GM18951 (cell line): Measurements from ENCODE around the gene LRRC56.

ENCODE experiments used
- POLR2A ChIP-seq: IDR thresholded peaks from 4 replicates; pipeline ENCODE4 v1.6.1; 2011; ENCODE audit warnings: mild to moderate bottlenecking; ENCODE audit not compliant: insufficient read length, insufficient read depth; ENCODE audit errors: extremely low read depth
- in situ Hi-C: fragments of 300-500 bp; cut with MboI; formaldehyde crosslinking; loops from one replicate; pipeline ENCODE4 v1.12.0; 2022; ENCODE audit warnings: low sequenced_read_pairs, mixed read lengths, inconsistent platforms; ENCODE audit not compliant: unreplicated experiment

The LRRC56 gene

DNA sequence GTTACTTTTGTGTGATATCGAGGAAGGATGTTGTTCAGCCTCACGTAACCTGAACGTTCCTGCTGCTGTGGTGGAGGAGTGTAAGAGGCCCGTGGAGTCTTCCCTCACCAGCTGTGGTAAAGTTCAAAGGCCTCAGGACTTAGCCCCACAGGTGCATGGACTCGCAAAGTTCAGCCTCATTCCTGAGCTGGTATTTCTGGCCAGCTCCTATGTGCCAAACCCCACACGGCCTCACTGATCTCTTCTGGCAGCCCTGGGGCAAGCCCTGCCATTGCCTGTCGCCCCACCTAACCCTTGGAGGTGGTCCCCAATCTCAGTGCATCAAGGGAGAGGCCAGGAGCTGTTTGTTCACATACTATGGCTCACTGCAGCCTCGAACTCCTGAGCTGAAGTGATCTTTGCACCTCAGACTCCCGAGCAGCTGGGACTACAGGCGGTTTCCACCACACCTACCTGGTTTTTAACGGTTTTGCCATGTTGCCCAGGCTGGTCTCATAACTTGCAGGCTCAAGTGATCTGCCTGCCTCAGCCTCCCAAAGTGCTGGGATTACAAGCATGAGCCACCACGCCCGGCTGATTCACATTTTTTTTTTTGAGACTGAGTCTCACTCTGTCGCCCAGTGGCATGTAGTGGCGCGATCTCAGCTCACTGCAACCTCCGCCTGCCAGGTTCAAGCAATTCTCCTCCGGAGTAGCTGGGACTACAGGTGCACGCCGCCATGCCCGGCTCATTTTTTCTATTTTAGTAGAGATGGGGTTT is 41.1 kb downstream of the LRRC56 start:
- in situ Hi-C loops, result no loop called here
- no peak for TF ChIP-seq POLR2A

DNA sequence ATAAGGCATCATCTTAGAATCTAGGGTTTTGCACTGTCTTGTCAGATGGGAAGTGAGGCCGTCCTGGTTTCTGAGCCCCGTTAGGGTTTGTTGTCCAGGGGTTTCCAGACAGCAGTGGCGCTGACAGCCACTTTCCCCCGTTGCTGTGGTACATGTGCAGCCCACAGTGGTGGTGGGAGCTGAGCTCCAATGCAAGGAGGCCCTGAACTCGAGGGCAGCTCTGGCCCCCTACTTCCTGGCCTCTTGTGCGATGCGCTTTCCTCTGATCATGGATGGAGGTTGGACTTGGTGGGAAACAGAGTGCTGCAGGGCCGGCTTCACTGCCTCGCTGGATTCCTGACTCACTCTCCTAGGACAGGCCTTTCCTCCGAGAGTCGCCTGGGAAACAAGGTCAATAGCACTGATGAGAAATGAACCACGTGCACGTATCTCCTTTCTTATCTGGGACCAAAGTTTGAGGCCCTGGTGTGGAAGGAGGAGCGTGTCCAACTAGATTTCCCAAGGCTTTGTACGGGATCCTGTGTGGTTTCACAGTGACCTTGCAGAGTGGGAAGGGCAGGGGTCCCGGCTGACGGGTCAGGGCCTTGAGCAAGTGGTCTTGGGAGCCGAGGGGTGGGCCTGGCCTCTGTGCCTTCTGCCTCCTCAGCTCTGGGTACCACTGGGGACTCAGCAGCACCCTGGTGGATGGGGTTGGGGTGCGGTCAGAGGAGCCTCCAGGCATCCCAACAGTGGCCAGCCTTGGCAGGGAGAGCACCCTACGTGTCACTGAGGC is 42.7 kb downstream of the LRRC56 start:
- in situ Hi-C loops, result no loop called here
- no peak for TF ChIP-seq POLR2A

GRCh38 chr11:581342-581741 is 44.0 kb downstream of the LRRC56 start:
- TF ChIP-seq POLR2A, result no peak
- in situ Hi-C loops, result no loop called here

- in situ Hi-C loops, result no loop called here
- no peak for TF ChIP-seq POLR2A
Observed at GRCh38 chr11:581752-582151, 44.4 kb downstream of the LRRC56 start.

- no peak for TF ChIP-seq POLR2A
- in situ Hi-C loops, result no loop called here
Observed at GRCh38 chr11:584287-584686, 47.0 kb downstream of the LRRC56 start.

DNA sequence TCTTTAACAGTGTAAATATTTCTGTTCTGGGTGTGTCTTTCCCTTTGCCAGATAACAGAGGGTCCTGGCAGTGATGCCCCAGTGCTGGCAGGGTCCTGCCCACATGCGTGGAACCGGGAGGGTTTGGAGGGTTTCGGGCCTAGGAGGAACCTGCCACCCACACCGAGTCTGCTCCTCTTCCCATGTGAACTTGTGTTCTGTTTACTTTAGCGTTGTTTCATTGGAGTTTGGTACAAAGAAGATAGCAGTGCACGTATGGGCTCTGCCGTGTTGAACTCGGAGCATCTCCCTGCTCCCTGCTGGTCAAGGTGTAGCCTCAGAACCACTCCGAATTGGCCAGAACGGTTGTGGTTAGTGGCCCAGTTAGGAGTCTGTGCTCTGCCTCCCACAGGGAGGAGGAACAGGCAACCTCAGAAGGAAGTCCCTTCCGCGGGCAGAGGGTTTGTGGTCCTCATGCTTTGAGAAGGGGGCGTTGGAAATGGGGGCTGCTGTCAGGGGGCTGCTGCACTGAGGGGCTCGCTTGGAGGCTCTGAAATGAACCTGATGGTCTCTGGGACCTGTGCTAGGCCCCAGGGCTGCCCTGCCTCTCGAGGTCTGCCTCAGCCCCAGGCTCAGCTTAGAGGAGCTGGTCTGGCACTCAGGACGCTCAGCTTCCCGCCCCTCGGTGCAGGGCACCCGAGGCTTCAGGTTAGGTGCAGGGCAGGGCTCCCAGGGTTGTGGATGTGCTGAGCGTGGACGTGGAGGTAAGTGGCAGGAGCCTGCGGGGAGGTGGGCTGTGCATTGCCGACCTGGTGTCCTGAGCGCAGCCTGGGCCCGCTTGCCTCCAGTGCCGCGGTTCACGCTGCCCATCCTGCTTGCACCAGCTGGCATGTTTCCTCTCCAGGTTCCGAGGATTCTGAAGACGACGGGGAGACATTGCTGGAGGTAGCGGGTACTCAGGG is 49.3 kb downstream of the LRRC56 start:
- in situ Hi-C loops, result no loop called here
- TF ChIP-seq POLR2A, result no peak

DNA sequence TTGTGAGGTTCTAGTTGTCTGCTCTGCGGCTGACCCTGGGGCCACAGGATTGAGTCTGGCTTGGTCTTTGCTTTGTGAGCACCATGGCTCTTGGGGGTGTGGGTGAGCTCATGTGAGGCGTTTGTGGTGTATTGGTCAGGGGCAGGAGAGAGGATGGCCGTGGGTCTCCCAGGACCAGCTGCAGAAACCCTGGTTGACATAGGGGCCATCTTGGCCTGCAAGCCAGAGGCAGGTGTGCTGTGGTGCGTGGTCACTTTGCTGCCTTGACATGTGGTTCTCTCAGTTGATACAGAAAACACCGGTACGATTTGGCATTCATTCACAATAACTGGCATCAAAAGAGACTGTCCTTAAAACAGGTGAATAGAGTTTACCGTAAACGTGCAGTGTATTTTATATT is 50.2 kb downstream of the LRRC56 start:
- TF ChIP-seq POLR2A, result no peak
- in situ Hi-C loops, result no loop called here

DNA sequence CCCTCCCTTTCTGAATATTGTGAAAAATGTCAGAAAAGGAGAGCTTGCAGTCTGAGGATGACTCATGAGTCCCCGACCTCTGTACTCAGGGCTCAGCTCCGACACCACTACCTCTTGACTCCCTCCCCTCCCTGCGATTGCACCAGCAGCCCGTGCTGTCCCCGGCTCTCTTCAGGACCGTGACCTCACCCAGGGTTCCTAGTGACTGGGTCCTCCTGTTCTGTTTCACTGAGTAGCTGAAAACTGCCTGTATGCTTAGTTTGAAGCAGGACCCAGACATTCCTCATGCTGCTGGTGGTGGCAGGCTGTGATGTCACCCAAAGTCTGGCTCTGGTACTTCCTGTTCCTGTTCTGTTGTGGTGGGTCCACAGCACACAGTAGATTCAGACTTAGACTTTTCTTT is 50.7 kb downstream of the LRRC56 start:
- TF ChIP-seq POLR2A, result no peak
- in situ Hi-C loops, result no loop called here

- TF ChIP-seq POLR2A, result no peak
- in situ Hi-C loops, result no loop called here
Observed at GRCh38 chr11:589798-590197, 52.5 kb downstream of the LRRC56 start.

- TF ChIP-seq POLR2A, result no peak
- in situ Hi-C loops, result no loop called here
Observed at GRCh38 chr11:590997-591396, 53.7 kb downstream of the LRRC56 start.

DNA sequence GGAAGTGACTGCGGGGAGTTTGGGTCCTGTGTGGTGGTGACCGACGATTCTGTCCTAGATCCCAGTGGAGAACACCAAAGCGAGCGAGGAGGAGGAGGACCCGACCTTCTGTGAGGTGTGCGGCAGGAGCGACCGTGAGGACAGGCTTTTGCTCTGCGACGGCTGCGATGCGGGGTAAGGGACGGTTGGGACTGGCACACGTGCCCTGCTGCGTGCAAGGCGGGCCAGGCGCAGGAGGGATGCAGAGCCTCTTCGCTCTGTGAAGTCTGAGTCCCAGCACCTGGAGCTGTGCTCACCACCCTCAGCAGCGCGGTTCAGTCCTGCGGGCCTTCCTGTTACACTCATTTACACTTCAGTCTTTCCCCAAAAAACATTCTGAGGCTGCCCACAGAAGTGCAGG is 55.2 kb downstream of the LRRC56 start:
- no peak for TF ChIP-seq POLR2A
- in situ Hi-C loops, result no loop called here

- in situ Hi-C loops, result no loop called here
- TF ChIP-seq POLR2A, result no peak
Observed at GRCh38 chr11:592918-593317, 55.6 kb downstream of the LRRC56 start.

DNA sequence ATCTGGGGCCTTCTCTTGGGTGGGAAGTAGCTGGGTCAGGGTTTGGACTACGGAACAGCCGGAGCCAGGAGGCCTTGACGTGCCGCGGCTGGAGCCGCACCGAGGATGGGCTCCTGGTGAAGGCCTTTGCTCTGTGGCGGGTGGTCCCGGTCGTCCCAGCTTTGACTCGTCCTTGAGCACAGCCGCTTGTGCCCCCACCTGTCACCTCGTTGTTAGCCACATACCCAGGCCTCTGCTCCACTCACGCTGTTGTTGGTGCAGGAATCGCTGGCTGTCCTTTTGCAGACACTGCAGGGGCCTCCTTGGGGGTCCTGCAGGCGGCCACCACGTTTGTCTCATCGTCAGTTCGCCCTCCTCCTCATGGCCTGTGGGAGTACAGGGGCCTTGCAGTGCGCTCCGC is 56.0 kb downstream of the LRRC56 start:
- TF ChIP-seq POLR2A, result no peak
- in situ Hi-C loops, result no loop called here
